GM13977 (cell line): Measurements from ENCODE around the gene ACTR1A.

Source experiments
- DNase-seq: peaks from one replicate; pipeline ENCODE4 v3.0.0; 2012; ENCODE audit warnings: low spot score
- CTCF ChIP-seq: IDR thresholded peaks from 2 replicates; pipeline ENCODE4 v1.5.1; 2012; ENCODE audit warnings: mild to moderate bottlenecking, control low read depth; ENCODE audit not compliant: insufficient read depth; ENCODE audit errors: extremely low read depth, missing control alignments
- in situ Hi-C: fragments of 300-500 bp; cut with MboI; formaldehyde crosslinking; loops from one replicate; pipeline ENCODE4 v1.12.0; 2022; ENCODE audit warnings: low sequenced_read_pairs, low pct_unique_long_range_greater_than_20kb, mixed read lengths, inconsistent platforms; ENCODE audit not compliant: unreplicated experiment

The ACTR1A gene

GRCh38 chr10:102505462-102506115, 3.1 kb upstream of the ACTR1A start:
- TF ChIP-seq CTCF = no peak
- in situ Hi-C loops = no loop called here
- DNase-seq = no peak

- TF ChIP-seq CTCF = no peak
- in situ Hi-C loops = no loop called here
These were observed 2.4 kb upstream of the ACTR1A start for GRCh38 chr10:102504976-102505300.

GRCh38 chr10:102504179-102504975, 1.9 kb upstream of the ACTR1A start:
- TF ChIP-seq CTCF = no peak
- in situ Hi-C loops = no loop called here
- DNase-seq = no peak

More at GRCh38 chr10:102504976-102505300, 2.4 kb upstream of the ACTR1A start:
- no peak for DNase-seq

- peak; percentile 98 for DNase-seq
- TF ChIP-seq CTCF = peak; percentile 85
- in situ Hi-C loops = no loop called here
These were observed 1.0 kb upstream of the ACTR1A start, which contains the start of gene SUFU for GRCh38 chr10:102503264-102504178. SUFU (plus strand) TSS chr10:102503972; CDS start chr10:102504153, 181 bp downstream.

GRCh38 chr10:102502029-102502336, 529 bp downstream of the ACTR1A start:
- TF ChIP-seq CTCF = no peak
- in situ Hi-C loops = no loop called here
- peak; percentile 98 for DNase-seq
